CD4-positive, alpha-beta T cell treated with Interferon alpha-2 for 1 hour (primary cell): Measurements from ENCODE around the gene EEFSEC.

ENCODE experiments used
- DNase-seq, 2 donors: peaks; one replicate each; pipeline ENCODE4 v3.0.0-alpha.2; 2020 to 2022

EEFSEC gene

DNA sequence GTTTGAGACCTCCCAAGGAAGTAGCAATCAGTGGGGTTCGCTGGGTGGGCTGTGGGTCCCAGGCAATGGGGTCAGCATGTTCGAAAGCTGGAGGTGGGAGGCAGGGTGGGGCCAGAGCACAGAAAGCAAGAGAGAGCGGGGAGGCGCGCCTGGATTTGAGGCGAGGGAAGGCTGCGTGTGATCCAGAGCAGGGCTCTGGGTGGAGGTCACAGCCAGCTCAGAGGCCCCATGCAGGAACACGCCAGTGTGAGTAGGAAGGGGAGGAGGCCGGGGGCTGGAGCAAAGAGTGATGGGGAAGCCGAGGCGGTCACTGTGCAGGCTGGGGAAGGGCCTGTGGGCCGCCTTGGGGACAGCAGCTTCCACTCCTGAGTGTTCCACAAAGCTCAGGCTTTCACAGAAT, 304.7 kb downstream of the EEFSEC start:
- DNase-seq = no peak
